GM12874 (cell line): Measurements from ENCODE around the gene ITIH5.

Experiments used
- TF ChIP-seq, protein P1 (sequence below): IDR thresholded peaks from 2 replicates; pipeline ENCODE4 v1.5.1; 2011; ENCODE audit warnings: low read depth, mild to moderate bottlenecking, control low read depth, low read length, moderate library complexity; ENCODE audit not compliant: insufficient read depth

ITIH5 gene

DNA sequence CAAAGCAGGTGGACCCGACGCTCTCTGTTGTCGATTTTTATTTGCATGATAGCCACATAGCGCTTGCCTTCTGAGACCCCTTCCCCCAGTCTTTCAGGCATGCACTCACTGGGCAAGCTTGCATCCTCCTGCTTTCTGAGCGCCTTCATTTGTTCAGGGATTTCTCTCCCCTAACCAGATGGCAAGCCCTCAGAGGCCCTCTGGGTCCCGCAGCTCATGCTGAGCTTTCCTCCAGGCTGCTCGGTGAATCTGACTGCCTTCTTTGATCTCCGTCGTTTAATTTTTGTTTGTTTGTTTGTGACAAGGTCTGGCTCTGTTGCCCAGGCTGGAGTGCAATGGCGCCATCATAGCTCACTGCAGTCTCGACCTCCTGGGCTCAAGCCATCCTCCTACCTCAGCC, 58.8 kb downstream of the ITIH5 start:
- TF ChIP-seq, protein P1, sequence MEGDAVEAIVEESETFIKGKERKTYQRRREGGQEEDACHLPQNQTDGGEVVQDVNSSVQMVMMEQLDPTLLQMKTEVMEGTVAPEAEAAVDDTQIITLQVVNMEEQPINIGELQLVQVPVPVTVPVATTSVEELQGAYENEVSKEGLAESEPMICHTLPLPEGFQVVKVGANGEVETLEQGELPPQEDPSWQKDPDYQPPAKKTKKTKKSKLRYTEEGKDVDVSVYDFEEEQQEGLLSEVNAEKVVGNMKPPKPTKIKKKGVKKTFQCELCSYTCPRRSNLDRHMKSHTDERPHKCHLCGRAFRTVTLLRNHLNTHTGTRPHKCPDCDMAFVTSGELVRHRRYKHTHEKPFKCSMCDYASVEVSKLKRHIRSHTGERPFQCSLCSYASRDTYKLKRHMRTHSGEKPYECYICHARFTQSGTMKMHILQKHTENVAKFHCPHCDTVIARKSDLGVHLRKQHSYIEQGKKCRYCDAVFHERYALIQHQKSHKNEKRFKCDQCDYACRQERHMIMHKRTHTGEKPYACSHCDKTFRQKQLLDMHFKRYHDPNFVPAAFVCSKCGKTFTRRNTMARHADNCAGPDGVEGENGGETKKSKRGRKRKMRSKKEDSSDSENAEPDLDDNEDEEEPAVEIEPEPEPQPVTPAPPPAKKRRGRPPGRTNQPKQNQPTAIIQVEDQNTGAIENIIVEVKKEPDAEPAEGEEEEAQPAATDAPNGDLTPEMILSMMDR = no peak

DNA sequence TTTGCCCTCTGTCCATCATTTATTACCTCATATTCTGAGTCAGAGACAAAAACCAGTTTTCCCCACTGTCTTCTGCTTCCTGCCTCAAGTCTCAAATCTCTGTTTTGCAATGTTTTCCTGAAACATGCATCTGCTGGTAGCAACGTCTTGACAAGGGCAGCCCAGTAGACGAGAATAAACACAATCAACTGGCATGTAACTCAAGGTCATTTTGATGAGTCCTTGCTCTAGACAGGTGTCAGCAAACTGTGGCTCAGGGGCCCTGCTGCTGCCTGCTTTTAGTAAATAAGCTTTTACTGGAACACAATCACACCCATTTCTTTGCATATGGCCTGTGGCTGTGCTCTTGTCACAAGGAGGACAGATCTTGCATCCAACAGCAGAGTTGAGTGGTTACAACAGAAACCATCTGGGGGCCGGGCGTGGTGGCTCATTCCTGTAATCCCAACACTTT, 59.8 kb downstream of the ITIH5 start:
- TF ChIP-seq, protein P1 = no peak

DNA sequence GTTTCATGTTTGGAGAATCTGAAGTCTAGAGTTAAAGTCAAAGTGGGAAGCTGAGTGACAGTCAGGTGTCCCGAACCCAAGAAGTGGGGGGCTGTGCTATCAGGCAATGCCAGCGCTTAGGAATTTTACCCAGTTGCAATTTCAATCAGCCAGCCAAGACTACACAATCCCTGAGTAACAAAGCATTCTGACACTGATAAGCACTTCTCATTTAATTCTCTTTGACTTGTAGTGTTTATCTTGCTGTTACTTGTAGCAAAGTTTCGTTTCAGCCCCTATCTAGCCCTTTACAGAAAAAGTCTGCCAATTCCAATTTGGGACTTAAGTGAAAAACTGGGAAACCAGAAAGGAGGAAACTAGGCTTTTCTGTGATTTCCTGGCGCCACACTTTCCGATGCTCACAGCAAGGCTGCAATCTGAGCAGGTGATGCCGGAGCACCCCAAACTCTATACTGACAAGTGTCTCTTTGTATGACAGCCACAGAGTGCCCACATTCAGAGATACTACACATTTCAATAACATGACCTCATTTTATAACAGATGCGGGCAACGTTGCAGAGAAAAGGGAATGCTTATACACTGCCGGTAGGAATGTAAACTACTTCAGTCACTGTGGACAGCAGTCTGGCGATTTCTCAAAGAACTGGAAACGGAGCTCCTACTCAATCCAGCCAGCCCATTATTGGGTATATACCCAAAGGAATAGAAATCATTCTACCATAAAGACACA, 61.0 kb downstream of the ITIH5 start:
- TF ChIP-seq, protein P1 = no peak

DNA sequence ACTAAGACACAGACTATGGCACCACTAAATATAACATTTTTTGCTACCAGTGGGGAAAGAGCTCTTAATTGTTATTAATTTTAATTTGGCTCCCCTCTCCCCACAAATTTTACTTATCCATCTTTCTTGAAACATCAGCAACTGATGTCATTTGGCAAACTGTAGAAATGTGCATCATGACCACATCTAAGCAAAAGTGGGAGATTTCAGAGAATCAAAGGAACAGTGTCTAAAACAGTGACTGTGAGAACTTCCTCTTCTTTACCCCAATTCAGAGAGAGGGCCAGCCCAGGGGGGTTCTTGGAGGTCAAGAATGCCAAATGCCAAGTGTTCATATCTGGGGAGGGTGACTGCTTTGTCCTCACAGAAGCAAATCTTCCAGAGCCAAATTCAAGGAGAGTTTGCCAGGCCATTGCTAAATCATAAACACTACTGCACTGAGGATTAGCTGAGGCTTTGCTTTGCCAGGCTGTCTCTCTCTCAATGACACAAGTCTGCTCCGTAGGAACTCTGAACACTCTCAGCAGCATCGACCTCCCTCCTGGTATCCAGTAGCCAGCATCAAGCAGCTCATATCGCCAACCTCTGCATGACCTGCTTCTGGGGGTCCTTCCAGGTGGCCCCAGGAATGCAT, 65.6 kb downstream of the ITIH5 start:
- TF ChIP-seq, protein P1 = no peak

DNA sequence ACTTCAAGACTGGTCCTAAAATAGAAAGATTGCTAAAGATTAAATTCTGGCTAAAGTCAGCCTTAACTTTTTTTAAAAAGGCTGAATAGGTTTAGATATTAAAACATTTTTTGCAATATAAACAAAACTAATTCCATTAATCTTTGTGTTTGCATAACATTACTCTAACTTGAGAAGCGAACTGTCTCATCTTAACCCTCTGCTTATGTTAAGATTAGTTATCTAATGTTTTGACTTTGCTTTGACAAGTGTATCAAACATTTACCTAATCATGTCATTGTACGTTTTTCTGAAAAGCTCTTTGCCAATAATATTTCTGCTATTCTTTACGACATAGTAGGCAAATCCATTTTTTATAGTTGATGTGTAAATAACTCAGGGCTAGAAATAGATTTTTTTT, 68.0 kb downstream of the ITIH5 start:
- TF ChIP-seq, protein P1 = no peak

DNA sequence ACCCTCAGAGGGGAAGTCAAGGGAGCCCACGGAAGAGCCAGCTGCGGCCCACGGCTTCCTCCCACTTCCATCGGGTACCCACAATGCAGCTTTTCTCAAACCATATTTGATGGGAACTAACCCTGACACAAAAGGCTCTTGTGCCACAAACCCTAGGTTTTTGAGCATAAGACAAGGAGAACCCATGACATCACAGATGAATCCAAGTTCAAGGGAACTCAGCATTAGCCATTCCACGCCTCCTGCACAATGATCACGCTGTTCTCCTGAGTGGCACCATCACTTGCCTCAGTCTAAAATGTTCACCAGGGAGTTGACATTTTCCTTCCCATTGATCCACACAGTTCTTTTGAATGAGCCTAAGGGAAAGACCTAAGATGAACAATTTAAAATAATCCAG, 70.4 kb downstream of the ITIH5 start:
- TF ChIP-seq, protein P1 = no peak

DNA sequence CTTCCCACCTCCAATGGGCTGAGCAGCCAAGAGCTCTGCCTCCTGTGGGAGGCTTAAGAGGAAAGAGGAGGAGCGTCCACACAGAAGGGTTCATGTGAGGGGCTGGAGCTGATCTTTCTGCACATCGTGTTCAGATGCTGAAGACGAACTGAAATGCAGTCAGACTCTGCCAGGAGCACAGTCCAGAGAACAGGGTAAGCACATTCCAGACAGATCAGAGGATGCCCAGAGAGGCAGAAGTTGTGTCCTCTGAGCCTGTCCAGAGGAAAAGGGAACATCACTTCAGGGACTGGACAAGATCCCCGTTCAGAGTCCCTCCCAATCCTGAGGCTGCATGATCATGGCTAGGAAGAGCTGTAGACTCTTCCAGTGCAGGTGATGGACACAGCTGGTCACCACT, 72.9 kb downstream of the ITIH5 start:
- TF ChIP-seq, protein P1 = no peak
